ENCODE results near the gene SLC25A24. TPM values are rescaled to one million over a fixed set of nuclear protein-coding genes. Genes with fewer than 3 reads are reported as not detected.
"Not testable (repeated sequence)": the region's sequence is repeated elsewhere in the genome, so short reads cannot be mapped to it uniquely, and the experiment has no call there.

SLC25A24 gene
- polyA plus RNA-seq, 1 donor from 2014 or later = 24.9 TPM

- peaks cover 0 to 20% (median 9%) of the 10 kb centered on the region in 3 donors for H3K9me3 Mint-ChIP-seq
- peaks cover 16 to 25% (median 23%) of the 10 kb centered on the region in 3 donors for H3K4me1 Mint-ChIP-seq
- H3K4me3 Mint-ChIP-seq = peak overlapping the region in 1 of 4 donors; percentile 37
- no peaks in the 10 kb centered on the region for H3K27me3 Mint-ChIP-seq
- peak overlapping the region in 1 of 3 donors; percentile 81 for H3K27ac Mint-ChIP-seq
- H3K36me3 Mint-ChIP-seq = peaks cover 48% of the 10 kb centered on the region
Observed at GRCh38 chr1:108179018-108179417, 21.1 kb downstream of the SLC25A24 start.

- H3K4me3 Mint-ChIP-seq, H3K27me3 Mint-ChIP-seq, H3K9me3 Mint-ChIP-seq, H3K4me1 Mint-ChIP-seq, H3K27ac Mint-ChIP-seq: not testable (repeated sequence)
- peaks cover 11% of the 10 kb centered on the region for H3K36me3 Mint-ChIP-seq
Observed at GRCh38 chr1:108162409-108162808, 37.7 kb downstream of the SLC25A24 start.

- H3K36me3 Mint-ChIP-seq = peaks cover 15% of the 10 kb centered on the region
- H3K27me3 Mint-ChIP-seq, H3K4me1 Mint-ChIP-seq, H3K27ac Mint-ChIP-seq, H3K4me3 Mint-ChIP-seq, H3K9me3 Mint-ChIP-seq: not testable (repeated sequence)
Observed at GRCh38 chr1:108159951-108160350, 40.2 kb downstream of the SLC25A24 start.

GRCh38 chr1:108158893-108159453, 41.2 kb downstream of the SLC25A24 start:
- Mint-ChIP-seq H3K4me1 (peaks cover 0 to 2% (median 0%) of the 10 kb centered on the region in 3 donors), H3K27me3 (no peaks in the 10 kb centered on the region), H3K4me3 (no peak overlapping the region), H3K27ac (no peak overlapping the region), H3K9me3 (no peaks in the 10 kb centered on the region), H3K36me3 (peaks cover 15% of the 10 kb centered on the region)

GRCh38 chr1:108154314-108154713, 45.8 kb downstream of the SLC25A24 start:
- Mint-ChIP-seq H3K4me1 (peaks cover 0 to 2% (median 0%) of the 10 kb centered on the region in 3 donors), H3K4me3 (no peak overlapping the region), H3K27ac (no peak overlapping the region), H3K36me3 (peaks cover 7% of the 10 kb centered on the region), H3K9me3 (no peaks in the 10 kb centered on the region), H3K27me3 (no peaks in the 10 kb centered on the region)

GRCh38 chr1:108152782-108153222, 47.3 kb downstream of the SLC25A24 start:
- Mint-ChIP-seq H3K4me1 (peaks cover 0 to 2% (median 0%) of the 10 kb centered on the region in 3 donors), H3K27ac (no peak overlapping the region), H3K36me3 (peaks cover 5% of the 10 kb centered on the region), H3K27me3 (no peaks in the 10 kb centered on the region), H3K4me3 (no peak overlapping the region), H3K9me3 (no peaks in the 10 kb centered on the region)

GRCh38 chr1:108151548-108151947, 48.6 kb downstream of the SLC25A24 start:
- H3K27me3 Mint-ChIP-seq = no peaks in the 10 kb centered on the region
- H3K4me3 Mint-ChIP-seq = no peak overlapping the region
- H3K4me1 Mint-ChIP-seq = no peaks in the 10 kb centered on the region
- peaks cover 10% of the 10 kb centered on the region for H3K36me3 Mint-ChIP-seq
- H3K27ac Mint-ChIP-seq = no peak overlapping the region
- peaks cover 0 to 2% (median 0%) of the 10 kb centered on the region in 3 donors for H3K9me3 Mint-ChIP-seq

- H3K27ac Mint-ChIP-seq = no peak overlapping the region
- H3K36me3 Mint-ChIP-seq = peaks cover 23% of the 10 kb centered on the region
- H3K27me3 Mint-ChIP-seq = no peaks in the 10 kb centered on the region
- H3K4me1 Mint-ChIP-seq = no peaks in the 10 kb centered on the region
- peaks cover 0 to 5% (median 0%) of the 10 kb centered on the region in 3 donors for H3K9me3 Mint-ChIP-seq
- H3K4me3 Mint-ChIP-seq = no peak overlapping the region
Observed at GRCh38 chr1:108149796-108150467, 50.2 kb downstream of the SLC25A24 start.

- not testable (repeated sequence) for H3K27ac Mint-ChIP-seq, H3K9me3 Mint-ChIP-seq, H3K4me3 Mint-ChIP-seq, H3K4me1 Mint-ChIP-seq, H3K27me3 Mint-ChIP-seq
- H3K36me3 Mint-ChIP-seq = peaks cover 37% of the 10 kb centered on the region
Observed at GRCh38 chr1:108144569-108144968, 55.6 kb downstream of the SLC25A24 start.

- no peak overlapping the region for H3K27ac Mint-ChIP-seq
- H3K4me1 Mint-ChIP-seq = peaks cover 0 to 2% (median 0%) of the 10 kb centered on the region in 3 donors
- H3K36me3 Mint-ChIP-seq = peaks cover 43% of the 10 kb centered on the region
- H3K27me3 Mint-ChIP-seq = no peaks in the 10 kb centered on the region
- H3K9me3 Mint-ChIP-seq = peaks cover 2 to 8% (median 3%) of the 10 kb centered on the region in 3 donors
- H3K4me3 Mint-ChIP-seq = peak overlapping the region in 1 of 4 donors; percentile 22
Observed at GRCh38 chr1:108142773-108143394, 57.3 kb downstream of the SLC25A24 start.

GRCh38 chr1:108142258-108142657, 57.9 kb downstream of the SLC25A24 start:
- peaks cover 40% of the 10 kb centered on the region for H3K36me3 Mint-ChIP-seq
- no peak overlapping the region for H3K4me3 Mint-ChIP-seq
- H3K27me3 Mint-ChIP-seq = no peaks in the 10 kb centered on the region
- peaks cover 2 to 6% (median 3%) of the 10 kb centered on the region in 3 donors for H3K9me3 Mint-ChIP-seq
- no peak overlapping the region for H3K27ac Mint-ChIP-seq
- peaks cover 0 to 2% (median 0%) of the 10 kb centered on the region in 3 donors for H3K4me1 Mint-ChIP-seq

GRCh38 chr1:108141621-108142020, 58.5 kb downstream of the SLC25A24 start:
- Mint-ChIP-seq H3K36me3 (peaks cover 34% of the 10 kb centered on the region), H3K27ac (no peak overlapping the region), H3K4me3 (no peak overlapping the region), H3K4me1 (peaks cover 0 to 2% (median 0%) of the 10 kb centered on the region in 3 donors), H3K9me3 (peaks cover 2 to 6% (median 3%) of the 10 kb centered on the region in 3 donors), H3K27me3 (no peaks in the 10 kb centered on the region)

- Mint-ChIP-seq H3K27ac (no peak overlapping the region), H3K4me3 (no peak overlapping the region), H3K36me3 (peaks cover 27% of the 10 kb centered on the region), H3K9me3 (peaks cover 2 to 5% (median 3%) of the 10 kb centered on the region in 3 donors), H3K4me1 (peaks cover 0 to 2% (median 0%) of the 10 kb centered on the region in 3 donors), H3K27me3 (no peaks in the 10 kb centered on the region)
Observed at GRCh38 chr1:108140936-108141335, 59.2 kb downstream of the SLC25A24 start.

- no peaks in the 10 kb centered on the region for H3K27me3 Mint-ChIP-seq
- H3K4me1 Mint-ChIP-seq = peaks cover 0 to 2% (median 0%) of the 10 kb centered on the region in 3 donors
- no peak overlapping the region for H3K4me3 Mint-ChIP-seq
- peaks cover 22% of the 10 kb centered on the region for H3K36me3 Mint-ChIP-seq
- H3K9me3 Mint-ChIP-seq = peaks cover 2 to 3% (median 3%) of the 10 kb centered on the region in 3 donors
- H3K27ac Mint-ChIP-seq = no peak overlapping the region
Observed at GRCh38 chr1:108140177-108140576, 60.0 kb downstream of the SLC25A24 start.

- not testable (repeated sequence) for H3K4me3 Mint-ChIP-seq, H3K27me3 Mint-ChIP-seq, H3K9me3 Mint-ChIP-seq, H3K27ac Mint-ChIP-seq, H3K4me1 Mint-ChIP-seq
- H3K36me3 Mint-ChIP-seq = peaks cover 20% of the 10 kb centered on the region
Observed at GRCh38 chr1:108139555-108139954, 60.6 kb downstream of the SLC25A24 start.

Measured in IgD-negative memory B cell (primary cell).